GM19240 (cell line): ENCODE data around the gene MGMT.

Experiments
- DNase-seq: peaks from one replicate; pipeline ENCODE4 v3.0.0; 2011; ENCODE audit warnings: low spot score; ENCODE audit not compliant: insufficient read length

The MGMT gene

DNA sequence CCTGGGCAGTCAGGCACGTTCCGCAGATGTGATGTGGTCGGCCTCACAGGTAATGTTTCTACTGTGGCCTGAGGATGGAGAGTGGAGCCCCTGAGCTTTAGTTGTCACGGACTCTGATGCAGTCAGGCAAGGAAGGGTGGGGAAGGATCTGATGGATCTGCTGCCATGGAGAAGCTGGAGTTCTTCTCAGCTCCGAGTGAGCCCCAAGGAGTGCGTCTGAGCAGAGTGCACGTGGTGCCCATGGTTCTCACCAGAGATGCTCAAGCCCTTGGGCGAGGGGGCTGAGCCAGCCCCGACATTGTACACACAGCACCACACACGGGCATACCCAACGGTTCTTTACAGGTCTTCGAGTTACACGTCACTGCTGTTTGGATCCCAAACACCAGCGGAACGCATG, 304.5 kb downstream of the MGMT start:
- DNase-seq: no peak

DNA sequence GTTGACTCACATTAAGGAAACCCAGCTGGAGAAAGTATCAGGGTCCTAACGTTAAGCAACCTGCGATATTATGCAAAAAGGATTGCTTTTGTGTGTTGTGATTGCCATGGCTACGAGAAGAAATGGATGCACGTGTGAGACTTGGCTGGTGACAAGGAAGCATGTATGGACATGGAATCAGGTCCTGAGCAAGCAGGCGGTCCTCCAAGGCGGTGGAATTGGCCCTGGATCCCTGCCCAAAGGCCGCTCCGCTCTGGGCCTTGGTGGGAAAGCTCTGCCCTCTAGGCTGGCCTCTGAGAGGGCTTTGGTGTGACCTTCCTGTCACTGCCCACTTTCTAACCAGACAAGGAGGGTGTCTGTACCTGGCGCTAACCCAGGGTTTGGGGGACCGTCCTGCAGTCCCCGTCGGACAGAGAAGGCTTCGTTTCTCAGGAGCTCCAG, 305.0 kb downstream of the MGMT start:
- DNase-seq: no peak

DNA sequence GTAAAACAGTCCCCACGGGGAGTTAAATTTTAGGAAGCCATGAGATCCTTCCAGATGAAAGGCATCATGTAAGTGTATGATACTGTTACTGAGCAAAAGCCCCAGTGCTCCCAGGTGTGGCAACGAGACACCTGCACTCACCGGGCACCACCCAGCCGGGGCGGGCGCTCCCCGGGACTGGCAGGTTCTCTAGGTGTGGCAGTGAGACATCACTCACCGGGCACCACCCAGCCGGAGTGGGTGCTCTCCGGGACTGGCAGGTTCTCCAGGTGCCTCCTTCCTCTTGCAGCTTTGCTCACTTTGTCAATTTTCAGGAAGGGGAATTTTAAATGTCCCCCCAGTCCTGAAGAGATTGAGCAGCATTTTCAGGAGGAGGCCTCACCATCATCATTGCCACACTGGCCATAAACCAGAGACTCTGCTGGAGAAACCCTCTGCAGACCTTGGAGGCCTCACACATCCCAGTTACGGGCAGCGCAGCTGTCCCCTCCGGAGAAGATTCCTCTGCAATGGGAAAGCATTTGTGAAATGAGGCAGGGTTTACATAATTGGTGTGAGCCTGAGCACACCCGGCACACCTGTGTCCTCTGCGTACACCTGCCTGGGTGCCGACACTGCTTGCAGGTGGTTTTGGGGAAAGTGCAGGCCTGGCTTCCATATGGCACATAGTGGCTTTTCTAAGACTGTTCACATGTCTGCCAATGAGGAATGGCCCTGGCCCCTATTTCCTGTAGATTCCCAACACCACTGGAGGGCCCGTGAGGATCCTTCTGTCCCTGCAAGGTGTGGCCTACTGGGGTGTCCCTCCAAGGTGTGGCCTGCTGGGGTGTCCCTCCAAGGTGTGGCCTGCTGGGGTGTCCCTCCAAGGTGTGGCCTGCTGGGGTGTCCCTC, 305.7 kb downstream of the MGMT start:
- no peak for DNase-seq

DNA sequence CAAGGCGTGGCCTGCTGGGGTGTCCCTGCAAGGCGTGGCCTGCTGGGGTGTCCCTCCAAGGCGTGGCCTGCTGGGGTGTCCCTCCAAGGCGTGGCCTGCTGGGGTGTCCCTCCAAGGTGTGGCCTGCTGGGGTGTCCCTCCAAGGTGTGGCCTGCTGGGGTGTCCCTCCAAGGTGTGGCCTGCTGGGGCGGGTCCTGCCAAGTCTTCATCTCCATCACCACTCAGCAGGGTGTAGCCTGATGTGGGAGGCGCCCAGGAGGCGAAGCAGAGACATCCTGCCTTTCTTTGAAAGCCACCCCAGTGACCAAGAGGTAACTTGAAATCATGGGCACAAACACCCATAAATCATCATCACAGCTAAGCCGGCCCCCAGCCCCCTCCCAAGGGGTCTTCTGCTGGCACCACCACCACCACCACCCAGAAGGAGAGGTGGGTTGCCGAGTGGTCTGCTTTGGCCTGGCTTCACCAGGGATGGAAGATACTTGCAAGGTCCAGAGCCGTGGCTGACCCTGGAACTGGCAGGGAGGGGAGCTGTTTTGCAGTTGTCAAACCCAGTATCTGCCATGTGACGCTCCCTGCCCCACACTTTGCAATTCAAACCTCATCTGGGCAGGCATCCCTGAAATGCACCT, 306.4 kb downstream of the MGMT start:
- DNase-seq: no peak

DNA sequence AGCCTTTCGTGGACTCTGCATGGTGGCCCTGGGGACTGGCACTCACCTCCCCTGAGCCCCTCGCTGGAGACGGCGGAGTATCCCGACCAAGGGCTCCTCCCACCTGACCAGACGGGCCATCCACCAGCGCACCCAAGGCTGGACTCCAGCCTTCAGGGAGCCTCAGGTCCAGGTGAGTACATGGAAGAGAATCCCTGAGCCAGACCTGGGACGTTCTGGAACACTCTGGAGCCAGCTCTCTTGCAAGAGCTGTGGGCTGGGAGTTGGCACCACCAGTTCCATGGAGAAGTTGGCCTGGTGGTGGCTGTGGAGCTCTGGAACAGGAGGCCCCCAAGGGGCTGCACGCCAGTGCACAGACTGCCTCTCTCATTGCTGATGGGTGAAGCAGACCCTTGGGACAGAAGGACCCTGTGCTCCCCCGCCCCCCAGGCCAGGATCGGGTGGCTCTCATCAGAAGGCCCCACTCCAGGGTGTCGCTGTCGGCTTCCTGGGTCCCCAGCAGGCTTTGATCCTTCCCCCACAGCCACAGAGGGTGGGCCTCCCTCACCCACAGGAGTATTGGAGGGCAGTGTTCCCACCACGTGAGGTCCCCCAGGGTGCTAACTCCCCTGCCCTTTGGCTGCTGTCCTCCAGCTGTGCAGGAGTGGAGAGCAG, 307.2 kb downstream of the MGMT start:
- DNase-seq: no peak

DNA sequence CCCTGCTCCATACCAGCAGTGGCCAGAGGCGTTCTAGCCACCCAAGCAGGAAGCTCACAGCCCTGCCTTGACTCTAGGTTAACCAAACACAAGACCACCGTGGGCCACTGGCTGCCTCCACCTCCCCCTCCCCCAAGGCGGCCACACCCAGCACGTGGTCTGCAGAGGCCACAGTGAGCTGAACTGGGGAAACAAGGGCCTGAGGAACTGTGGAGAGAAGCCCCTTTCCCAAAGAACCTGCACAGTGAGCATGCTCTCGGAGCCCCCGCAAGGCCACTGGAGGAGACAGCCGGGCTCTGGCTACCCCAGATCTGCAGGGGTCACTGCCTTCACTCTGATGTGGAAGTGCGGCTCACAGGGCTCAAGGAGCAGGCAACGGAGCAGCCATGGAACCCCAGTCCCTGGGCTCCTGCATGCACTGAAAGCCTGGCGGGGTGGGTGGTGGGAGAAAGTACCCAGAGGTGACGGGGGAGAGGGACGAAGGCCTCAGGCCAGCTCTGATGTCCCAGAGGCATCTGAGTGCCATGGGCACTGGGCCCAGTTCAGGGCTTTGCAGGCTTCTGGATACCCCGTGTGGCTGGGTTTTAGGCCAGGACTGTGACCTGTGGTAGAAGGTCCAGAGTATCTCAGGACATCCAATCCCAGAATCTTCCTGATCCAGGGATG, 307.8 kb downstream of the MGMT start:
- DNase-seq: no peak

DNA sequence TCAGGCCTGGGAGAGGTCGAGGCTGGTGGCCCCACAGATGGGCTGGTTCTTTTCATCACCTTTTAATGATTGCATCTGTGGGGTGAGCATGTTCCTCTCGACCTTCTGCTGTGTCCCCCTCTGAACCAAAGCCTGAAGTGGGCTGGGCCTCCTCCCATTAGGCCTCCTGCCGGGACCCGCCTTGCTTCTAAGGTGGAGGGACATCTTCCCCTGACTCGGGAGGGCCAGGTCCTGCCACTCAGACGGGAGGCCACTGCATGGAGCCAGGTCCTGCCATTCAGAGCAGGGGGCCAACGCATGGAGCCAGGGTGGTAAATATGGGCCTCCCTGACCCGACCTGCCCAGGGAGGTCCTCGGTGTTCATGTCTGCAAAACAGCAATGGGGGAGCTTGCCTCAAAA, 308.6 kb downstream of the MGMT start:
- no peak for DNase-seq

DNA sequence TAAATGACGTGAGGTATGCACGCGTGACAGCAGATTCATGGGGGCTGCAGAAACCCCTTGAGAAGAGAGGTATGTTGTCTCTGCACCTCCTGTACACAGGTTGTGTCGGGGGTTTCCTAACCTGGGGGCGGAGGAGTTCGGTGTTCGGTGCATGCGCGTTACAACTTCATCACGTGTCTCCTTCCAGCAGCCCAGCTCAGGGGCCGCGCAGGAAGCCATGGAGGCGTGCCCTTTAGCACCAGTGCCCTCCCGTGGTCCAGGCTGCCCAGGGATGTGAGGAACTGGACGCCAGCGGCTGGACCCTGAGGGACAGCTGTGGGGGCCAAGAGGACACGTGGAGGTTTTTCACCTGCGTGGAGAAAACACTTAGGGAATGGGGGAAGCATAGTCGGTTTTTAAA, 310.6 kb downstream of the MGMT start:
- no peak for DNase-seq

DNA sequence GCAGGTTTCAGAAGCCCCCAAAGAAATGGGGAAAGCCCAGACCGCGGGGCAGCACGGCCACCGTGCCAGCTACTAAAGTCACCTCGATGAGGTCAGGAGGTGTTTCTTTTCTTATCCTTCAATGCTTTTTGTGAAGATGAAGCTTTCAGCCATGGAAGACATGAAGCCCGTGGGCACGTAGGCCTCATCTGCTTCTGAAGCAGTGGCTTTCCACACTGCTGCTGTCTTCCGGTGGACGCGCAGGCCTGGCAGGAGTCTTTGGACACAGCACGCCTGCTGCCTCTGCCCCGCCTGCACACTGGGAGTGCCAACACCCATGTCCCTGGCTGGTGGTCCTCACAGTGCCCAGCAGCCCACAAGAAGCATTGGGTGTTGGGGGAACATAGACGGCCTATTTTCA, 311.5 kb downstream of the MGMT start:
- no peak for DNase-seq

DNA sequence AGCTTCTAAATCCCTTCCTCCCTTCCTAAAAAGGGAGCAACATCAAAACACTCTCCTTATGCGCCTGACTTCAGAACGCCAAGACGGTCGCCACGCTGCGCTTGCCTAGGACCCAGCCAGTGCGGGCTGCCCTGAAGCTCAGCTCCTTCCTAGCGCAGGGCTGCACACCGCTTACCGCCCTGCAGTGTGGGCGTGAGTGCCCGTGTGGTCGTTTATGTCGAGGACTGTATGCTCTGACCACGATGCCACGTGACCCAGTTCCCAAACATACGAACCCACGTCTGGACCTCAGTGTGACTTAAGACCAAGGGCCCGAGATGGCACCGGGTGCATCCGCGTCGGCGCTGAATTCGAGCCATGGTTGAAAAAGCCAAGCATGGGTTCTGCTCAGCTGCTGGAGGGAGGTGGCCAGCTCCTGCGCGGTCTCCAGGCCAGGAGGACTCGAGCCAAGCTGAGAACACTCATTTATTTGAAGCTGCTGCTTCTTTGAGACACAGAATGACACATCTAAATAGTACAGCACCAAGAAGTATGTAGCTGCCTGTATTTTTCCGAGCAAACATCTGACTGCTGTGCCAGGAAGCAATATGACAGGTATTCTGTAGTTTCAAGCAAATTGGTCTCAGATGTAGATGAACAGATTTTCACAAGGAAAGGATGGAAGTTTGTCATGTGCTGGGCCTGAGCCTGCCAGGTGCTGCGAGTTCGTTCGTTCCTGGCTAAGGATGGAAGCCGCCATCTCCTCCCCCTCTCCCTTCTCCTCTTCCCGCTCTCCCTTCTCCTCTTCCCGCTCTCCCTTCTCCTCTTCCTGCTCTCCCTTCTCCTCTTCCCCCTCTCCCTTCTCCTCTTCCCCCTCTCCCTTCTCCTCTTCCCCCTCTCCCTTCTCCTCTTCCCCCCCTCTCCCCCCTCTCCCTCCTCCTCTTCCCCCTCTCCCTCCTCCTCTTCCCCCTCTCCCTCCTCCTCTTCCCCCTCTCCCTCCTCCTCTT, 312.4 kb downstream of the MGMT start:
- DNase-seq: no peak

DNA sequence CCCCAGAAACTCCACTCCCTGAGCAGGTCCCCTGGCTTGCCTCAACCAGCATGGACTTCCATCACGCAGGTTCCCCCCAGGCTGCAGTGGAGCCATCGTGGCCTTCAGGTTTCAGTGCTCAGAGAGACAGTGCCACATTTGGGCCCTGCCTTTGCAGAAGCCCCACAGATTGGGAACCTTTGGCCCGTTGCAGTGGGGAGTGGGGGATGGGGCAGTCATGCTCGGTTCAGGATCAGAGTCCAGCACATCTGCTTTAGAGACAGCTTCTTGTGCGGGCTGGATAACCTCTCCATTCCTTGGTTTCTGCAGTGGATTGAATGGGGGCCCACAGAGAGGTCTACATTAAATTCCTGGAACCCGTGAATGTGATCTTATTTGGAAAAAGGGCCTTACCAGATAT, 313.2 kb downstream of the MGMT start:
- no peak for DNase-seq

DNA sequence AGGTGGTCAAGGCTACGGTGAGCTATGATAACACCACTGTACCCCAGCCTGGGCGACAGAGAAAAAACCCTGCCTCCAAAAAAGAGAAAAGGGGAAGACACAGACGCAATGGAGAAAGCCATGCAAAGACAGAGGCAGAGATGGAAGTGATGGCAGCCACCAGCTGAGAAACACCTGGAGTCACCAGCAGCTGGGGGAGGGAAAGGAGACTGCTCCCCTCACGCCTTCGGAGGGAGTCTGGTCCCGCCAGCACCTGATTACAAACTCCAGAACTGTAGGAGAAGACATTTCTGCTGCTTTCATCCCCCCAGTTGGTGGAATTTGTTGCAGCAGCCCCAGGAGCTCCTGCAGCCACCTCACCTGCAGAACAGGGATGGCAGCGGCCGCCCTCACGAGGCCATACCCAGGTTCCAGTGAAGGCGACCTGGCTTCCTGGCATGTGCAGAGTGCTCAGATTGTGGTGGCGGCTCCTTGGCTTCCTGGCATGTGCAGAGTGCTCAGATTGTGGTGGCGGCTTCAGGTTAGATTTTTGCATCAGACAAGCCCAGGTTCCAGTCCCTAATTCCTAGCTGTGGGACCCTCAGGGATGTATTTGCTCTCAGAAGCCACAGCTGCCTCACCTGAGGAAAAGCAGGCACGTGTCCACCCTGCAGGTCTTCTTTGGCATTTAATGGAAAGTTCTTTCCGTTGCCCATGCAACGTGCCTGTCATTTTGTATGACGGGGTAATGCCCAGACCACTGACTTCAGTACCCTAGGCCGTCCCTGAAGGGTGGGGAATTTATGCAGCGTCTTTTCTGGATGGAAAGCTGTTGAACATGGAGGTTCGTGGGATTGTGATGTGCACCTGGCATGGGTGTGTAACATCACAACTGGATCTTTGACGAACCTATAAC, 314.1 kb downstream of the MGMT start:
- DNase-seq: no peak

DNA sequence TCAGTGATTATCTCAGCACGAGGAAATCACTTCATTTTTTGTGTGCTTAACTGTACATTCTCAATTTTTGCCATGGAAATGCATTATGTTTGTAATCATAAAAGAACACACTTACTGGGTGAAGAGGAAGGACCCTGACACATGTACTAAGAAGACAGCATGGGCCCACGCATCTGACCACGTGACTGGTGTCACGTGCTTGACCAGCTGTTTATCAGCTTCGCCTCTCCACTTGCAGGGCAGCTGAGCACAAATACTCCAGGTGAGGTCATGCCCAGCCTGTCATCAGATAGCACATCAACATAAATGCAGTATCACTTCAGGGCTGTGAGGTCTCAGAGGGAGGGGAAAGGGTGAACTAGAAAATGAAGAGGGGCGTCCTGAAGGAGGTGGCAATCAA, 317.2 kb downstream of the MGMT start:
- DNase-seq: no peak

DNA sequence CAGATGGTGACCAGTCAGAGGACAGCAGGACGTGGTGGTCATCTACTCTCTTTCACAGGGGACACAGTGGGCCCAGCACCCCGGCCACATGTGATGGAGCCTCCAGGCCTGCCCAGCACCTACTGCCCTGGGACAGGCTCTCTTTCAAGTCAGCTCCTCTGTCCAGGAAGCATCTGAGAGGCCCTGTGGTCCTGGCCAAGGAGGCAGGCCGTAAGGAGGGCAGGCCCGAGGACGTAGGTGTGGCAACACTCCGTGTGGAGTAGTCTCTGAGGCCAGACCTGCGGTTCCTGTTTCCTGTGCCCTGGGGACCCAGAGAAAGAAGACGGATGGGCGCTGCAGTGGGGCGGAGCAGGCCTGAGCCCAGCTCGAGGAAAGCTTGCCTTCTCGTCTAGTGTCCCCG, 317.9 kb downstream of the MGMT start:
- no peak for DNase-seq

DNA sequence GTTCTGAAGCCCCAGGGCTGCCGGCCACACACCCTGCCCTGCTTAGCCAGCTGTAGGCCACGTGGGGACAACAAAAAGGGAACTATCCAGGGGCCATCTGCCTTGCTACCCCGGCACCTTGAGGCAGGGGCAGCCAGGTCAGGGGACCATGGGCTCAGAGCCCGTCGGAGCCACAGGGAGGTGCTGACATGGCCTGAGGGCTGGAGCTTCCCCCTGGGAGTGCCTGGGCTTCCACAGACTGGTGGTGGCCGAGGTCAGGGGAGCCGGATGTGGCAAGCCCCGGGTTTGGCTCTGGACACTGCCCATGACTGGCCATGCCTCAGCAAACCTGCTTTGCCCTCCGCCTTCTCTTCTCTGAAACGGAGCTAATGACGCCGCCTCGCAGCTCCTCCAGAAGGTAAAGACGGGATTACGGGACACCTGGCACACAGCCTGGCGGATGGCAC, 318.5 kb downstream of the MGMT start:
- DNase-seq: no peak

DNA sequence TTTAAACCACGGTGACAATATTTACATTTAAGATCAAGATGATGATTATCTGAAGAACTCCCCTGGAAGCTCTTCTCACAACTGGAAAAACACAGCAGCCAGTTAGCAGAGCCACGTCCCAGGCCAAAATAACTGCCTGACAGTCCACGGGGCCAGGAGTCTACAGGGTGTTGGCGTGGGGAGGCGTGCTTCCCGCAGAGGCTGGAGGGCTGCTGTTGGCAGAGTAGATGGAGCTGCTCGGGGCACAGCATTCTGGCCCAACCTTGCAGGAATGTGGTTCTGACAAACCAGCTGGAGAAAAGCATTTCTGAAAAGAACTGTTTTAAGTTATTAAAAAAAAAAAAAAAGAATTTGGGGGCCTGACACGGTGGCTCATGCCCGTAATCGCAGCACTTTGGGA, 319.2 kb downstream of the MGMT start:
- no peak for DNase-seq

DNA sequence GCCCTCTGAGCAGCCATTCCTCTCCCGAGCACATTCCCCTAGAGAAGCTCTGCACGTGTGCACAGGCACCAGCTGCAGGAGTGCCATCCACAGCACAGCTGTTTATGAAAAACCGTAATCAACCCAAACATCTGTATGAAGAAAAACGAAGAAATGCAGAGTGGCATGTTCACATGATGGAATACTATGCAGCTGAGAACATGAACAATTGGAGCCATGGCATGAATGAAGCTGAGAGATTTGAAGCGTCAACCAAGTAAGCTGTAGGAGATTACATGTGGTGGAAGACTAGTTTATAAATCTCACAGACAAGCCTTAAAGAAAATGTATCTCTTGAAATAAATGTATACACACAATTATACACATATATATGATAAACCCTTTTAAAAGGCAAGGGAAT, 320.5 kb downstream of the MGMT start:
- no peak for DNase-seq

DNA sequence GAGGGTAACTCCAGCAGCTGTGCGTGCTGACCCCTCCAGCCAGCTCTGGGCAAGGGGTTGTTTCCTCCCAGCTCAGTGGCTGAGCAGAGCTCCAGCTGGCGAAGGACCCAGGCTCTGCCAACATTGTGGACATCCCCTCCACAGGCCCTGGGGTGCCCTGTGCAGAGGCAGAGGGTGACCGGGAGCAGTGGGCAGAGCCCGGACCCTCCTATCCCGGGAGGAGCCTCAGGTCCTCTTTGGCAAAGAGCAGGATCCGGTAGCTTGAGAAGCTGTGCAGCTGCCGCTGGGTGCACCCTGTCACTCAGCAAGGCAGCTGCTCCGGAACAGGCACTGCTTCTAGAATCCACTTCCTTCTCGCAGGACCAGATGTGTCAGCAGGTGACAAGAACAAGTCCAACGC, 321.2 kb downstream of the MGMT start:
- no peak for DNase-seq

DNA sequence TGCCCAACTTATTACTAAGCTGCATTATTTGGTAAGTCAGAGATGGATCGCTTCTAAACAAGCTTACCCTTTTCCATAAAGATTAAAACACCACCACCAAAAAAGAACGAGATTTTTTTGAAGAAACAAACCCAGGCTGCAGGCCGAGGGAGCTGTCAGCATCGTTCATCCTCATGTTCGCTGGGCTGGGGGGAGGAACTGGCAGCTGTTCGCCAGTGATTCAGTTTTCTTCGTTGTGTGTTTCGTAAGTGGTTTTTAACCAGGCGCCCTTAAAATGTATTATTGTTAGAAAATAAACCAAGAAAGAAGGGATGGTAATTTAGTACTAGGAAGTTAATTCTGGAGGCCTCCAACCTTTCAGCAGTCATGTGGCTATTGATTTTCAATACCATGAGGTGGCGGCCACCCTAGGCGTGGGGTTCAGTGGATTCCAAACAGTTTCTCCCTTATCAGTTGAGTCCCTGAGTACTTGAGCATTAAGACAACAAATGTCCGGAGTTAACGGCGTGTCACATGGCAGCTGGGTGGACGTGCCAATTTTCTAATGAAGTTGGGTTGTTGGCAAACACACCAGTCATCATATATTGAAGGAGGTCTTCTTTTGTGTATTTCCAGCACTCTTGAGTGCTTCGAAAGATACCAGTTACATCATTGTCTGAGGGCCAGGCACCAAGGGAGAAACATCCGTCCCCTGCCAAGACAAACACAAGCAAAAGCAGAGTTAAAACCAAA, 323.8 kb downstream of the MGMT start:
- no peak for DNase-seq
